NB4 (cell line): ENCODE data around the gene BANP.

ENCODE experiments used
- MYC ChIP-seq: IDR thresholded peaks from 2 replicates; pipeline ENCODE4 v1.6.1; 2011; ENCODE audit warnings: low read depth, low read length
- POLR2A ChIP-seq: IDR thresholded peaks from 2 replicates; pipeline ENCODE4 v1.6.1; 2011; ENCODE audit warnings: mild to moderate bottlenecking; ENCODE audit not compliant: insufficient read length; ENCODE audit errors: extremely low read depth
- TF ChIP-seq, protein P1 (sequence below): IDR thresholded peaks from one replicate; pipeline ENCODE4 v1.5.1; 2012; ENCODE audit warnings: low read depth, low read length

DNA sequence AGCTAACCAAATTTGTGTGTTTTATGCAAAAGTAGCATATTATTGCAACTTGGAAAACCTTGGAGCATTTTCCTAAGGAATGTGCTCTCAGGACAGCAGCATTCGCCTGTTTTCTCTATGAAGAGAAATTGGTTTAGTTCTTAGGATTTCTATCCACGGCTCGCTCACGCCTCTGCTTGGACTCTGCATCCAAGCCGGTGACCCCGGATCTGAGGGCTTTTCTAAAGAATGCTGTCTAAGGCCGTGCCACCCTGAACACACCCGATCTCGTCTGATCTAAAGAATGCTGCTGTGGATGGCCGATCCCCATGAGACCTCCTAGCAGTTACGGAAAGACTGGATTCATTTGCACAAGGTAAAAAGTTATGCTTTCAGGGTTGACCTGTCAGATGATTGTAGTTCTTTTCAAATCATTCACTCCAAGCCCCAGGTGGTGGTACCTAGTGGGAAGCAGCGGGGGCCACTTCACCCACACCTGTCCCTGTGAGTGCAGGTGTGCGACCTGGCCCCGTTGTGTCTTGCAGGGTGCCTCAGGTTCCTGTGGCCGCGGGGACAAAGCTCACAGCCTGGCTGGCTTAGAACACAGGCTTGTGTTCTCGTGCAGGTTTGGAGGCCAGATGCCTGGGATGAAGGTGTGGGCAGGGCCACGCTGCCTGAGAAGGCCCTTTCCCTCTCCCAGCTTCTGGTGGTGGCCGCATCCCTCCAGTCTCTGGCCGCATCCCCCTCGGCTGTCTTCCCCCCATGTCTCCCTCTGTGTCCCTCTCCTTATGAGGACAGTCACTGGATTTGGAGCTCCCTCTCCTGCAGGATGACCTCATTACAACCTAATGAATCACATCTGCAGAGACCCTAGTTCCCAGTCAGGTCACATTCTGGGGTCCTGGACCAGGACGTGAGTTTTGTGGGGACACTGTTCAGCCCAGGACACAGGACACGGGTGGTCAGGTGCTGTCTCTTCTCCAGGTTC, 71.1 kb downstream of the BANP start:
- TF ChIP-seq, protein P1, sequence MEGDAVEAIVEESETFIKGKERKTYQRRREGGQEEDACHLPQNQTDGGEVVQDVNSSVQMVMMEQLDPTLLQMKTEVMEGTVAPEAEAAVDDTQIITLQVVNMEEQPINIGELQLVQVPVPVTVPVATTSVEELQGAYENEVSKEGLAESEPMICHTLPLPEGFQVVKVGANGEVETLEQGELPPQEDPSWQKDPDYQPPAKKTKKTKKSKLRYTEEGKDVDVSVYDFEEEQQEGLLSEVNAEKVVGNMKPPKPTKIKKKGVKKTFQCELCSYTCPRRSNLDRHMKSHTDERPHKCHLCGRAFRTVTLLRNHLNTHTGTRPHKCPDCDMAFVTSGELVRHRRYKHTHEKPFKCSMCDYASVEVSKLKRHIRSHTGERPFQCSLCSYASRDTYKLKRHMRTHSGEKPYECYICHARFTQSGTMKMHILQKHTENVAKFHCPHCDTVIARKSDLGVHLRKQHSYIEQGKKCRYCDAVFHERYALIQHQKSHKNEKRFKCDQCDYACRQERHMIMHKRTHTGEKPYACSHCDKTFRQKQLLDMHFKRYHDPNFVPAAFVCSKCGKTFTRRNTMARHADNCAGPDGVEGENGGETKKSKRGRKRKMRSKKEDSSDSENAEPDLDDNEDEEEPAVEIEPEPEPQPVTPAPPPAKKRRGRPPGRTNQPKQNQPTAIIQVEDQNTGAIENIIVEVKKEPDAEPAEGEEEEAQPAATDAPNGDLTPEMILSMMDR: no peak
- TF ChIP-seq MYC (no peak), POLR2A (no peak)
